Panc1 (cell line): ENCODE results near the gene HDHD2.

Source experiments
- POLR2AphosphoS5 ChIP-seq: IDR thresholded peaks from 2 replicates; pipeline ENCODE4 v1.6.1; 2012; ENCODE audit warnings: mild to moderate bottlenecking, low read depth, low read length, moderate library complexity
- SIN3A ChIP-seq: IDR thresholded peaks from 2 replicates; pipeline ENCODE4 v1.6.1; 2012; ENCODE audit warnings: low read depth, mild to moderate bottlenecking, low read length, moderate library complexity, borderline replicate concordance; ENCODE audit not compliant: insufficient read depth
- TF ChIP-seq, protein P1 (sequence below): fragments of 450-650 bp; IDR thresholded peaks from 2 replicates; pipeline ENCODE4 v1.5.1; 2017; ENCODE audit warnings: mild to moderate bottlenecking

DNA sequence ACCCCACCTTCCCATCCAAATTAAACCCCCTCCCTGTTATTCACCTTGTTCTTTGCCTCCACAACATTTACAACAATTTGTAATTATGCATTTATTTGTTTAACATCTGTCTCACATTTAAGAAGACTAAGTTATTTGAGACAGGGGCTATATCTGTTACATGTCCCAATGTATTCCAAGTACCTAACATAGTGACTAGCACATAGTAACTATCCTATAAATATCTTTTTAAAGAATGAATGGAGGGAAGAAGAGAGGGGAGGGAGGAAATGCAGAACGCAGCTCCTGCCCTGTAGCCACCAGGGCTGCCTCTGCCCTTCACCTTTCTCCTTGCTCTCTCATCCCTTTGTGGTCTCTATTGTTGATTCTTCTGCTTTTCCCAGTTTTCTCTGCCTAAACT, 40.6 kb downstream of the HDHD2 start:
- no peak for TF ChIP-seq POLR2AphosphoS5
- TF ChIP-seq, protein P1, sequence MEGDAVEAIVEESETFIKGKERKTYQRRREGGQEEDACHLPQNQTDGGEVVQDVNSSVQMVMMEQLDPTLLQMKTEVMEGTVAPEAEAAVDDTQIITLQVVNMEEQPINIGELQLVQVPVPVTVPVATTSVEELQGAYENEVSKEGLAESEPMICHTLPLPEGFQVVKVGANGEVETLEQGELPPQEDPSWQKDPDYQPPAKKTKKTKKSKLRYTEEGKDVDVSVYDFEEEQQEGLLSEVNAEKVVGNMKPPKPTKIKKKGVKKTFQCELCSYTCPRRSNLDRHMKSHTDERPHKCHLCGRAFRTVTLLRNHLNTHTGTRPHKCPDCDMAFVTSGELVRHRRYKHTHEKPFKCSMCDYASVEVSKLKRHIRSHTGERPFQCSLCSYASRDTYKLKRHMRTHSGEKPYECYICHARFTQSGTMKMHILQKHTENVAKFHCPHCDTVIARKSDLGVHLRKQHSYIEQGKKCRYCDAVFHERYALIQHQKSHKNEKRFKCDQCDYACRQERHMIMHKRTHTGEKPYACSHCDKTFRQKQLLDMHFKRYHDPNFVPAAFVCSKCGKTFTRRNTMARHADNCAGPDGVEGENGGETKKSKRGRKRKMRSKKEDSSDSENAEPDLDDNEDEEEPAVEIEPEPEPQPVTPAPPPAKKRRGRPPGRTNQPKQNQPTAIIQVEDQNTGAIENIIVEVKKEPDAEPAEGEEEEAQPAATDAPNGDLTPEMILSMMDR, result no peak
- no peak for TF ChIP-seq SIN3A
